GM12878 (cell line): Measurements from ENCODE around the gene SORBS2. TPM values are rescaled to one million over a fixed set of nuclear protein-coding genes. Genes with fewer than 3 reads are reported as not detected.

Source experiments
- ATAC-seq: fragments of 200-7000 bp; cut with Tn5 transposase; 3 replicates; pipeline ENCODE4 v1.9.1; 2020; ENCODE audit warnings: mild to moderate bottlenecking, moderate library complexity
- BruUV-seq: library from RNA; stranded (reverse); fragments of 400-500 nt; replicated peaks from 2 replicates; lab custom pipeline; 2021; lab: Mats Ljungman, UMichigan
- CTCF ChIA-PET: fragments of 300-600 bp; sonication (Branson Sonifier 250); formaldehyde crosslinking; extraction: SDS; loops from one replicate; lab custom pipeline; 2021; ENCODE audit warnings: inconsistent platforms; lab: Yijun Ruan, JAX
- POLR2A ChIA-PET: fragments of 350-600 bp; formaldehyde crosslinking; extraction: SDS; loops from one replicate; lab custom pipeline; 2021; ENCODE audit warnings: inconsistent platforms; lab: Charles Lee
- RAD21 ChIA-PET: fragments of 300-600 bp; sonication (Branson Sonifier 250); formaldehyde crosslinking; loops from one replicate; lab custom pipeline; 2023; ENCODE audit warnings: antibody characterized with exemption; ENCODE audit not compliant: unreplicated experiment; lab: Charles Lee
- SMC1A ChIA-PET: fragments of 300-600 bp; sonication (Branson Sonifier 250); formaldehyde crosslinking; loops from one replicate; lab custom pipeline; 2023; ENCODE audit not compliant: unreplicated experiment, uncharacterized antibody; lab: Charles Lee
- DNase-seq: peaks from one replicate; pipeline ENCODE4 v3.0.0-alpha.2; 2011; ENCODE audit warnings: low read depth, low spot score
- FAIRE-seq: peaks from 3 replicates; lab custom pipeline; 2011; peaks lifted over from hg19 to GRCh38; lab: Jason Lieb, UNC
- H2AFZ ChIP-seq: 2 replicates; pipeline ENCODE4 v1.6.0; 2011; ENCODE audit warnings: low read depth, low read length, control low read depth; ENCODE audit not compliant: control insufficient read depth
- H3K27ac ChIP-seq: 2 replicates; pipeline ENCODE4 v1.5.1; 2011; ENCODE audit warnings: control low read depth; ENCODE audit not compliant: control insufficient read depth, insufficient read depth
- H3K27me3 ChIP-seq, 2 experiments: replicated peaks in 1 of 2; 2 replicates each; pipeline versions ENCODE4 v1.6.0 to v1.6.1; 2011; ENCODE audit warnings: low read length in 1 of 2; ENCODE audit not compliant: control insufficient read depth in 2 of 2, insufficient read depth in 2 of 2
- H3K36me3 ChIP-seq, 2 experiments: 2 replicates each; pipeline ENCODE4 v1.5.1; 2011; ENCODE audit warnings: low read length in 1 of 2; ENCODE audit not compliant: control insufficient read depth in 2 of 2, insufficient read depth in 2 of 2
- H3K4me1 ChIP-seq: 2 replicates; pipeline ENCODE4 v1.6.1; 2011; ENCODE audit warnings: mild to moderate bottlenecking, low read length, moderate library complexity, mixed read lengths; ENCODE audit not compliant: control insufficient read depth, insufficient read depth
- H3K4me2 ChIP-seq: 2 replicates; pipeline ENCODE4 v1.6.0; 2011; ENCODE audit warnings: control low read depth; ENCODE audit not compliant: control insufficient read depth, insufficient read depth
- H3K4me3 ChIP-seq: fragments of 200-600 bp; sonication (generic); 2 replicates; pipeline ENCODE4 v1.5.1; 2016
- H3K79me2 ChIP-seq: 2 replicates; pipeline ENCODE4 v1.6.0; 2011; ENCODE audit warnings: low read length; ENCODE audit not compliant: control insufficient read depth, insufficient read depth
- H3K9ac ChIP-seq: 2 replicates; pipeline ENCODE4 v1.8.0; 2011; ENCODE audit warnings: low read length, control low read depth, mixed read lengths; ENCODE audit not compliant: control insufficient read depth, insufficient read depth
- H3K9me3 ChIP-seq: replicated peaks from 3 replicates; pipeline ENCODE4 v1.5.1; 2011; ENCODE audit warnings: mild to moderate bottlenecking, low read length; ENCODE audit not compliant: control insufficient read depth, insufficient read depth
- H4K20me1 ChIP-seq: 2 replicates; pipeline ENCODE4 v1.6.0; 2011; ENCODE audit not compliant: control insufficient read depth, insufficient read depth
- CBX5 ChIP-seq: sonication (generic); IDR thresholded peaks from 2 replicates; pipeline ENCODE4 v1.6.1; 2016; ENCODE audit warnings: low read depth, moderate library complexity, mild to moderate bottlenecking, inconsistent platforms
- EGR1 ChIP-seq, 2 experiments: IDR thresholded peaks; 1 replicate in 1 of 2; 2 replicates in 1 of 2; pipeline ENCODE4 v1.6.1; 2011 to 2012; ENCODE audit warnings: low read depth in 2 of 2, low read length in 2 of 2, borderline replicate concordance in 1 of 2, mild to moderate bottlenecking in 1 of 2, moderate library complexity in 1 of 2
- FOS ChIP-seq: IDR thresholded peaks from 3 replicates; pipeline ENCODE4 v1.6.1; 2011; ENCODE audit warnings: borderline replicate concordance; ENCODE audit not compliant: insufficient read length; ENCODE audit errors: extremely low read depth
- FOXM1 ChIP-seq: IDR thresholded peaks from 2 replicates; pipeline ENCODE4 v1.6.1; 2012; ENCODE audit warnings: low read depth, mild to moderate bottlenecking, inconsistent platforms, low read length, moderate library complexity
- NFIC ChIP-seq: IDR thresholded peaks from 2 replicates; pipeline ENCODE4 v1.6.1; 2012; ENCODE audit warnings: low read depth, mild to moderate bottlenecking, inconsistent platforms, low read length, moderate library complexity
- REST ChIP-seq: IDR thresholded peaks from 2 replicates; pipeline ENCODE4 v1.6.1; 2012; ENCODE audit warnings: mild to moderate bottlenecking, low read depth, low read length
- SREBF1 ChIP-seq: IDR thresholded peaks from 2 replicates; pipeline ENCODE4 v1.6.1; 2012; ENCODE audit warnings: mild to moderate bottlenecking, low read length
- TBL1XR1 ChIP-seq: IDR thresholded peaks from 2 replicates; pipeline ENCODE4 v1.6.1; 2012; ENCODE audit warnings: low read depth, low read length, improper control_type of control experiment
- WGBS: methylation state at CpG from one replicate; pipeline ENCODE4 v1.1.6; 2016; ENCODE audit warnings: low lambda C conversion rate; ENCODE audit not compliant: insufficient replicate concordance, insufficient coverage; ENCODE audit errors: missing lambda C conversion rate; 5-methylcytosine and 5-hydroxymethylcytosine counted together
- in situ Hi-C: fragments of 300-500 bp; cut with MboI; formaldehyde crosslinking; loops from 9 replicates; pipeline ENCODE4 v1.14.3; 2018; ENCODE audit warnings: mixed read lengths
- intact Hi-C: fragments of 100-400 bp; cut with micrococcal nuclease; formaldehyde crosslinking; loops from one replicate; pipeline ENCODE4 v1.14.2; 2022; ENCODE audit not compliant: unreplicated experiment
- polyA plus RNA-seq, 11 experiments: library from polyadenylated mRNA; depleted of rRNA in 4 of 11; unstranded in 6 of 11; stranded (reverse) in 5 of 11; fragments of >200 nt; fragmentation: Nextera tagmentation in 4 of 11; fragmentation: Illumina TruSeq in 1 of 11; extraction: Ambion mirVana in 4 of 11; extraction: Trizol in 1 of 11; gene quantifications; 1 replicate in 1 of 11; 2 replicates in 10 of 11; pipeline versions ENCODE4 v1.2.1 to v1.2.3, GENCODE V29; 2011 to 2016; ENCODE audit warnings: inconsistent platforms in 2 of 11, missing spikeins in 2 of 11, low read depth in 1 of 11
- total RNA-seq, 4 experiments: library from RNA; depleted of rRNA in 3 of 4; stranded (reverse); fragments of >200 nt in 3 of 4; fragmentation: Illumina TruSeq in 1 of 4; extraction: Trizol in 1 of 4; gene quantifications; 2 replicates each; pipeline versions ENCODE4 v1.2.1 to v1.2.3, GENCODE V29; 2013 to 2021
- TF ChIP-seq, protein P1 (sequence below): IDR thresholded peaks from 2 replicates; pipeline ENCODE4 v1.6.1; 2012; ENCODE audit warnings: low read depth, low read length, improper control_type of control experiment
- TF ChIP-seq, protein P2 (sequence below): IDR thresholded peaks from 2 replicates; pipeline ENCODE4 v1.6.1; 2012; ENCODE audit warnings: low read depth, low read length, improper control_type of control experiment
- TF ChIP-seq, protein P3 (sequence below): fragments of 450-650 bp; IDR thresholded peaks from 2 replicates; pipeline ENCODE4 v1.6.1; 2017; ENCODE audit warnings: low read depth, mild to moderate bottlenecking, moderate library complexity

Gene SORBS2
- total and polyA plus RNA-seq, 10 of the 15 experiments (the other 5 are each of a cell fraction or from before 2014, with no cell fraction given) = 0.06 to 3.0 (median 0.79) TPM

- in situ Hi-C loops = no loop called here
- no peaks in the 10 kb centered on the region for H3K4me1 ChIP-seq
- 61% methylated on average over 14 of the region's 14 CpGs for WGBS
- no peak for FAIRE-seq
- POLR2A ChIA-PET = no interaction called here
- CTCF ChIA-PET = no interaction called here
- no peak overlapping the region for H3K4me3 ChIP-seq
- H3K9ac ChIP-seq = no peak overlapping the region
- H3K4me2 ChIP-seq = no peak overlapping the region
- no TSS peak for BruUV-seq
- no peaks in the 10 kb centered on the region for H4K20me1 ChIP-seq
- no peaks in the 10 kb centered on the region for H3K79me2 ChIP-seq
- SMC1A ChIA-PET = no interaction called here
- no peak for DNase-seq
- RAD21 ChIA-PET = no interaction called here
- no peak overlapping the region for H2AFZ ChIP-seq
- H3K36me3 ChIP-seq = no peaks in the 10 kb centered on the region
- intact Hi-C loops = no loop called here
- no peak overlapping the region for H3K27ac ChIP-seq
- ATAC-seq = no peak
- TF ChIP-seq, protein P1, sequence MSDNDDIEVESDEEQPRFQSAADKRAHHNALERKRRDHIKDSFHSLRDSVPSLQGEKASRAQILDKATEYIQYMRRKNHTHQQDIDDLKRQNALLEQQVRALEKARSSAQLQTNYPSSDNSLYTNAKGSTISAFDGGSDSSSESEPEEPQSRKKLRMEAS = no peak
- no peaks in the 10 kb centered on the region for H3K9me3 ChIP-seq
- no peaks in the 10 kb centered on the region for H3K27me3 ChIP-seq
Measured at GRCh38 chr4:185797018-185797417, 15.0 kb downstream of the SORBS2 start.

DNA sequence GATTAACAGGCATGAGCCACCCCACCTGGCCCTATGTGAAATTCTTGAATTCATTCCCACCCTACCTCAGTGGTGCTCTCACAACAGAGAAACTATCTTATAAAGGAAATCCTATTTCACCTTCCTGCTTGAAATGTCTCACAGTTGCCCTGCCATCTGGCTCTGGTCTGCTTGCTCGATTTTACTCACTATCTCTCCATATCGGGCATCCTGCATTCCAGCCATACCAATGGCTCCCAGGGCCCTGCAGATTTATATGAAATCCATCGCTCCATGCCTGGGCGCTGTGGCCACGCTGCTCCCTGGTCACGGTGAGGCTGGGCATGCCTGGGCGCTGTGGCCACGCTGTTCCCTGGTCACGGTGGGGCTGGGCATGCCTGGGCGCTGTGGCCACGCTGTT, 15.8 kb downstream of the SORBS2 start:
- BruUV-seq = no TSS peak
- TF ChIP-seq REST (no peak), SREBF1 (no peak), CBX5 (no peak), TBL1XR1 (no peak), FOS (no peak), FOXM1 (no peak), NFIC (no peak), EGR1 (IDR thresholded peaks at IDR 0.05; ENCODE audit: borderline replicate concordance in 1 of 2, low read depth in 2 of 2, low read length in 2 of 2) (no peak)
- TF ChIP-seq, protein P2, sequence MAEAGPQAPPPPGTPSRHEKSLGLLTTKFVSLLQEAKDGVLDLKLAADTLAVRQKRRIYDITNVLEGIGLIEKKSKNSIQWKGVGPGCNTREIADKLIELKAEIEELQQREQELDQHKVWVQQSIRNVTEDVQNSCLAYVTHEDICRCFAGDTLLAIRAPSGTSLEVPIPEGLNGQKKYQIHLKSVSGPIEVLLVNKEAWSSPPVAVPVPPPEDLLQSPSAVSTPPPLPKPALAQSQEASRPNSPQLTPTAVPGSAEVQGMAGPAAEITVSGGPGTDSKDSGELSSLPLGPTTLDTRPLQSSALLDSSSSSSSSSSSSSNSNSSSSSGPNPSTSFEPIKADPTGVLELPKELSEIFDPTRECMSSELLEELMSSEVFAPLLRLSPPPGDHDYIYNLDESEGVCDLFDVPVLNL = no peak
- TF ChIP-seq, protein P3, sequence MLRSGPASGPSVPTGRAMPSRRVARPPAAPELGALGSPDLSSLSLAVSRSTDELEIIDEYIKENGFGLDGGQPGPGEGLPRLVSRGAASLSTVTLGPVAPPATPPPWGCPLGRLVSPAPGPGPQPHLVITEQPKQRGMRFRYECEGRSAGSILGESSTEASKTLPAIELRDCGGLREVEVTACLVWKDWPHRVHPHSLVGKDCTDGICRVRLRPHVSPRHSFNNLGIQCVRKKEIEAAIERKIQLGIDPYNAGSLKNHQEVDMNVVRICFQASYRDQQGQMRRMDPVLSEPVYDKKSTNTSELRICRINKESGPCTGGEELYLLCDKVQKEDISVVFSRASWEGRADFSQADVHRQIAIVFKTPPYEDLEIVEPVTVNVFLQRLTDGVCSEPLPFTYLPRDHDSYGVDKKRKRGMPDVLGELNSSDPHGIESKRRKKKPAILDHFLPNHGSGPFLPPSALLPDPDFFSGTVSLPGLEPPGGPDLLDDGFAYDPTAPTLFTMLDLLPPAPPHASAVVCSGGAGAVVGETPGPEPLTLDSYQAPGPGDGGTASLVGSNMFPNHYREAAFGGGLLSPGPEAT = no peak

More for the DNA sequence above, 15.8 kb downstream of the SORBS2 start:
- ATAC-seq (no peak), DNase-seq (no peak), FAIRE-seq (no peak)
- in situ Hi-C loops = no loop called here
- no peaks in the 10 kb centered on the region for H4K20me1 ChIP-seq
- H3K4me2 ChIP-seq = no peak overlapping the region
- no peak overlapping the region for H3K27ac ChIP-seq
- no peaks in the 10 kb centered on the region for H3K79me2 ChIP-seq
- WGBS = 70% methylated on average over 9 of the region's 11 CpGs
- no peaks in the 10 kb centered on the region for H3K4me1 ChIP-seq
- H3K9me3 ChIP-seq = no peaks in the 10 kb centered on the region
- ChIA-PET CTCF (no interaction called here), SMC1A (no interaction called here), POLR2A (no interaction called here), RAD21 (no interaction called here)
- H3K27me3 ChIP-seq = no peaks in the 10 kb centered on the region
- H3K9ac ChIP-seq = no peak overlapping the region
- intact Hi-C loops = no loop called here
- no peaks in the 10 kb centered on the region for H3K36me3 ChIP-seq
- no peak overlapping the region for H2AFZ ChIP-seq
- H3K4me3 ChIP-seq = no peak overlapping the region
